K562 (cell line): ENCODE results near the gene HOXD9. TPM values are rescaled to one million over a fixed set of nuclear protein-coding genes. Genes with fewer than 3 reads are reported as not detected.

ENCODE experiments used
- ATAC-seq: fragments of 200-7000 bp; cut with Tn5 transposase; 3 replicates; pipeline ENCODE4 v1.9.1; 2020; ENCODE audit warnings: moderate library complexity
- BruUV-seq: library from RNA; stranded (reverse); fragments of 400-500 nt; replicated peaks from 2 replicates; lab custom pipeline; 2021; lab: Mats Ljungman, UMichigan
- CTCF ChIA-PET: fragments of 300-600 bp; formaldehyde crosslinking; extraction: SDS; loops from one replicate; lab custom pipeline; 2021; ENCODE audit warnings: low intra/inter-chr PET ratio; lab: Yijun Ruan, JAX
- POLR2A ChIA-PET: fragments of 300-600, 350-650 bp; sonication (Branson Sonifier 250); formaldehyde crosslinking; extraction: SDS; loops from one replicate; lab custom pipeline; 2021; ENCODE audit warnings: antibody characterized with exemption, inconsistent platforms; lab: Yijun Ruan, JAX
- DNase-seq, 4 experiments: peaks; one replicate each; pipeline versions ENCODE4 v3.0.0 to v3.0.0-alpha.2; 2011 to 2018; ENCODE audit warnings: low spot score in 3 of 4, mixed read lengths in 3 of 4; ENCODE audit errors: extremely low read depth in 1 of 4
- FAIRE-seq: peaks from 2 replicates; lab custom pipeline; 2011; peaks lifted over from hg19 to GRCh38; lab: Jason Lieb, UNC
- H2AFZ ChIP-seq: 2 replicates; pipeline ENCODE4 v1.6.0; 2011; ENCODE audit warnings: low read depth, low read length, control low read depth, inconsistent platforms
- H3K27ac ChIP-seq: fragments of 200-600 bp; 3 replicates; pipeline ENCODE4 v1.8.0; 2011; ENCODE audit warnings: low read depth, mild to moderate bottlenecking, control low read depth, inconsistent platforms, low read length, moderate library complexity, mixed read lengths; ENCODE audit errors: extremely low read depth
- H3K27me3 ChIP-seq, 2 experiments: fragments of 300-600 bp in 1 of 2; 2 replicates in 1 of 2; 3 replicates in 1 of 2; pipeline versions ENCODE4 v1.6.0 to v1.8.0; 2011; ENCODE audit warnings: inconsistent platforms in 2 of 2, low read length in 2 of 2, mild to moderate bottlenecking in 1 of 2, mixed read lengths in 1 of 2, moderate library complexity in 1 of 2; ENCODE audit not compliant: control insufficient read depth in 2 of 2, insufficient read depth in 2 of 2
- H3K36me3 ChIP-seq: fragments of 300-600 bp; 3 replicates; pipeline ENCODE4 v1.8.0; 2011; ENCODE audit warnings: mild to moderate bottlenecking, low read length, inconsistent platforms; ENCODE audit not compliant: control insufficient read depth, insufficient read depth
- H3K4me1 ChIP-seq, 2 experiments: fragments of 200-600 bp in 1 of 2; replicated peaks in 1 of 2; 2 replicates in 1 of 2; 3 replicates in 1 of 2; pipeline versions ENCODE4 v1.5.1 to v1.8.0; 2011; ENCODE audit warnings: inconsistent platforms in 2 of 2, low read length in 2 of 2, mild to moderate bottlenecking in 1 of 2, mixed read lengths in 1 of 2, moderate library complexity in 1 of 2; ENCODE audit not compliant: control insufficient read depth in 2 of 2, insufficient read depth in 2 of 2
- H3K4me2 ChIP-seq: 2 replicates; pipeline ENCODE4 v1.6.1; 2011; ENCODE audit warnings: low read length, control low read depth, inconsistent platforms, mixed read lengths; ENCODE audit not compliant: insufficient read depth
- H3K4me3 ChIP-seq: fragments of 200-600 bp; sonication (generic), shearing (Covaris generic); 2 replicates; pipeline ENCODE4 v1.5.1; 2016; ENCODE audit warnings: control low read depth, inconsistent platforms
- H3K79me2 ChIP-seq: fragments of 200-600 bp; 3 replicates; pipeline ENCODE4 v1.8.0; 2011; ENCODE audit warnings: low read length, inconsistent platforms; ENCODE audit not compliant: control insufficient read depth, insufficient read depth
- H3K9ac ChIP-seq, 2 experiments: 2 replicates each; pipeline versions ENCODE4 v1.6.0 to v1.6.1; 2011; ENCODE audit warnings: low read depth in 2 of 2, low read length in 2 of 2, control low read depth in 1 of 2, inconsistent platforms in 1 of 2, mild to moderate bottlenecking in 1 of 2, mixed read lengths in 1 of 2; ENCODE audit not compliant: insufficient read depth in 1 of 2
- H3K9me1 ChIP-seq: one replicate; pipeline ENCODE4 v1.6.0; 2011; ENCODE audit warnings: inconsistent platforms, mild to moderate bottlenecking, low read length, moderate library complexity; ENCODE audit not compliant: control insufficient read depth, insufficient read depth
- H3K9me3 ChIP-seq: replicated peaks from 2 replicates; pipeline ENCODE4 v1.5.1; 2011; ENCODE audit warnings: low read depth, low read length, inconsistent platforms; ENCODE audit not compliant: control insufficient read depth, insufficient read depth
- H4K20me1 ChIP-seq: replicated peaks from 2 replicates; pipeline ENCODE4 v1.6.1; 2011; ENCODE audit warnings: low read length, inconsistent platforms, mixed read lengths; ENCODE audit not compliant: control insufficient read depth, insufficient read depth
- CBX3 ChIP-seq, 2 experiments: IDR thresholded peaks; 1 replicate in 1 of 2; 2 replicates in 1 of 2; pipeline ENCODE4 v1.6.1; 2012; ENCODE audit warnings: inconsistent platforms in 2 of 2, low read length in 2 of 2, borderline replicate concordance in 1 of 2, control low read depth in 1 of 2
- ZNF239 ChIP-seq: fragments of 250-450 bp; sonication (Bioruptor Pico); IDR thresholded peaks from 2 replicates; pipeline ENCODE4 v1.4.0; 2020; ENCODE audit warnings: mild to moderate bottlenecking
- ZNF696 ChIP-seq: fragments of 250-450 bp; sonication (Bioruptor Pico); conservative IDR thresholded peaks from 2 replicates; pipeline ENCODE4 v1.4.0; 2020; ENCODE audit warnings: mild to moderate bottlenecking, moderate library complexity
- WGBS: fragments of 100-300 bp; shearing (Covaris generic); methylation state at CpG from one replicate; pipeline ENCODE4 v1.1.6; 2016; ENCODE audit warnings: low coverage, mixed read lengths; ENCODE audit not compliant: insufficient coverage; ENCODE audit errors: missing lambda C conversion rate; 5-methylcytosine and 5-hydroxymethylcytosine counted together
- in situ Hi-C: fragments of 300-500 bp; cut with MboI; formaldehyde crosslinking; loops from 4 replicates; pipeline ENCODE4 v1.15.0; 2018; ENCODE audit warnings: inconsistent platforms, mixed read lengths
- intact Hi-C: fragments of 100-400 bp; cut with micrococcal nuclease; formaldehyde crosslinking; loops from 2 replicates; pipeline ENCODE4 v1.14.2; 2022
- polyA plus RNA-seq, 8 experiments: library from polyadenylated mRNA; depleted of rRNA in 4 of 8; stranded (reverse) in 5 of 8; unstranded in 3 of 8; fragments of >200 nt; fragmentation: Nextera tagmentation in 2 of 8; fragmentation: Illumina TruSeq in 1 of 8; extraction: Ambion mirVana in 2 of 8; extraction: Trizol in 1 of 8; gene quantifications; 2 replicates each; pipeline versions ENCODE4 v1.2.1 to v1.2.3, GENCODE V29; 2011 to 2014; ENCODE audit warnings: inconsistent platforms in 1 of 8, missing spikeins in 1 of 8
- total RNA-seq, 7 experiments: library from RNA; depleted of rRNA in 6 of 7; stranded (reverse); fragments of >200 nt in 6 of 7; fragmentation: Illumina TruSeq in 2 of 7; extraction: Trizol in 2 of 7; gene quantifications; 2 replicates each; pipeline versions ENCODE4 v1.2.1 to v1.2.3, GENCODE V29; 2011 to 2021; ENCODE audit warnings: low replicate concordance in 1 of 7
- TF ChIP-seq, protein P1 (sequence below): fragments of 150-350 bp; IDR thresholded peaks from 2 replicates; pipeline ENCODE4 v1.6.1; 2014; ENCODE audit warnings: low read depth, mild to moderate bottlenecking, low read length, borderline replicate concordance
- TF ChIP-seq, protein P2 (sequence below), 2 experiments: fragments of 450-650 bp in 1 of 2; sonication (generic) in 1 of 2; formaldehyde crosslinking in 1 of 2; IDR thresholded peaks; 2 replicates each; pipeline versions ENCODE4 v1.7.1 to v1.9.0; 2016 to 2022; ENCODE audit warnings: inconsistent platforms in 1 of 2, mild to moderate bottlenecking in 1 of 2, missing genetic modification reagents in 1 of 2

The HOXD9 gene
- total and polyA plus RNA-seq, 9 of the 15 experiments (the other 6 are each of a cell fraction or from before 2014, with no cell fraction given): not detected

DNA sequence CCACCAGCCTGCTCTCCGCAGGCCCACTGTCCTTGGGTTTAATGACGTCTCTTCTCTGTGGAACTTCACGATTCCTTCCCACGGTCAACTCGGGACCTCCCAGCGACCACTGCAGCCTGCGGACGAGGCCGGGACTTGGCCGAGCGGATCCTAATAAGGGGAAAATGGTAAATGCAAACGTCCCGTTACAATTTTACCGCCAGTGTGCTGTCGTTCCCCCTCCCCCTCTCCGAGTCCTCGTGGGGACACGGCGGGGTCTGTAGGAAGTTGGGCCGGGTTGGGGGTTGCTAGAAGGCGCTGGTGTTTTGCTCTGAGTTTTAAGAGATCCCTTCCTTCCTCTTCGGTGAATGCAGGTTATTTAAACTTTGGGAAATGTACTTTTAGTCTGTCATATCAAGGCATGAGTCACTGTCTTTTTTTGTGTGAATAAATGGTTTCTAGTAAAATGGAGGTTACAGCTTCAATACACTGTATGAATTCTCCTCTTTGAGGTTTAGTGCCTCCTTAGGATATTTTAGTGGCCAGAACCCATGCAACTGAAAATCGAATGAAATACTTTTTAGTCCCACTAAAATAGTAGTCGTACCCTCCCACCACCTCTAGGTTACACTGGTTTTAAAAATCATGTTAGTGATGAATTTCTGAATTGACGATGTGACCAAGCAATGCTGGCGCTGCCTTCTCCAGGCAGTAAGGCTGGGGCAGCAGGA lies 13.2 kb upstream of the HOXD9 start (continued):
- TF ChIP-seq, protein P1, sequence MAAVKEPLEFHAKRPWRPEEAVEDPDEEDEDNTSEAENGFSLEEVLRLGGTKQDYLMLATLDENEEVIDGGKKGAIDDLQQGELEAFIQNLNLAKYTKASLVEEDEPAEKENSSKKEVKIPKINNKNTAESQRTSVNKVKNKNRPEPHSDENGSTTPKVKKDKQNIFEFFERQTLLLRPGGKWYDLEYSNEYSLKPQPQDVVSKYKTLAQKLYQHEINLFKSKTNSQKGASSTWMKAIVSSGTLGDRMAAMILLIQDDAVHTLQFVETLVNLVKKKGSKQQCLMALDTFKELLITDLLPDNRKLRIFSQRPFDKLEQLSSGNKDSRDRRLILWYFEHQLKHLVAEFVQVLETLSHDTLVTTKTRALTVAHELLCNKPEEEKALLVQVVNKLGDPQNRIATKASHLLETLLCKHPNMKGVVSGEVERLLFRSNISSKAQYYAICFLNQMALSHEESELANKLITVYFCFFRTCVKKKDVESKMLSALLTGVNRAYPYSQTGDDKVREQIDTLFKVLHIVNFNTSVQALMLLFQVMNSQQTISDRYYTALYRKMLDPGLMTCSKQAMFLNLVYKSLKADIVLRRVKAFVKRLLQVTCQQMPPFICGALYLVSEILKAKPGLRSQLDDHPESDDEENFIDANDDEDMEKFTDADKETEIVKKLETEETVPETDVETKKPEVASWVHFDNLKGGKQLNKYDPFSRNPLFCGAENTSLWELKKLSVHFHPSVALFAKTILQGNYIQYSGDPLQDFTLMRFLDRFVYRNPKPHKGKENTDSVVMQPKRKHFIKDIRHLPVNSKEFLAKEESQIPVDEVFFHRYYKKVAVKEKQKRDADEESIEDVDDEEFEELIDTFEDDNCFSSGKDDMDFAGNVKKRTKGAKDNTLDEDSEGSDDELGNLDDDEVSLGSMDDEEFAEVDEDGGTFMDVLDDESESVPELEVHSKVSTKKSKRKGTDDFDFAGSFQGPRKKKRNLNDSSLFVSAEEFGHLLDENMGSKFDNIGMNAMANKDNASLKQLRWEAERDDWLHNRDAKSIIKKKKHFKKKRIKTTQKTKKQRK: no peak
- TF ChIP-seq, all 486 proteins: peak for 0

DNA sequence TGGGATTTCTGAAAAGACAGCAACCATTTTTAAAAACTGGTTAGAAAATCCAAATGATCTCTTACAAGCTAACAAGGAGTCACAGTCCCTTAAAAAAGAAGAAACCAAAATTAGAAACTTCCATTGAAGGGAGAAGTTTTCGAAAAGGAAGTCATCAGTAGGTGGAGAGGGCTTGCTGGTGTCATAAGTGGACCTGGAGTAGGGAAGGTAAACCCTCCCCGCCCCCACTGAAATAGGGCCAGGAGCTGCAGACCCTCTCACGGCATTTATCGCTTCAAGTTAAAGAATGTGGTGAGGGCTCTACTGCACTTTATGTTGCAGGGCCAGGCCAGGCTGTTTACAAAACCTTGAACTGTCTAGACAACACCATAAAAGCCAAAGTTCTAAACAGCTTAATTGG lies 12.6 kb upstream of the HOXD9 start:
- peaks cover 41 to 50% of the 10 kb centered on the region in 2 experiments for H3K27me3 ChIP-seq
- H3K9ac ChIP-seq: no peak overlapping the region
- no peak overlapping the region for H3K4me2 ChIP-seq
- in situ Hi-C loops: no loop called here
- no peaks in the 10 kb centered on the region for H3K9me1 ChIP-seq
- H3K4me3 ChIP-seq: no peak overlapping the region
- WGBS: 0% methylated on average over 4 of the region's 4 CpGs
- FAIRE-seq: no peak
- no peaks in the 10 kb centered on the region for H3K79me2 ChIP-seq
- BruUV-seq: no TSS peak
- ChIA-PET CTCF (no interaction called here), POLR2A (no interaction called here)
- H3K9me3 ChIP-seq: no peaks in the 10 kb centered on the region
- DNase-seq: no peak
- no peaks in the 10 kb centered on the region for H4K20me1 ChIP-seq
- no peak for ATAC-seq
- peaks cover 0 to 9% of the 10 kb centered on the region in 2 experiments; a peak in 1 of 5 replicates for H3K4me1 ChIP-seq
- H3K36me3 ChIP-seq: no peaks in the 10 kb centered on the region
- H3K27ac ChIP-seq: no peak overlapping the region
- no peak overlapping the region for H2AFZ ChIP-seq
- intact Hi-C loops: no loop called here
- TF ChIP-seq, protein P2, sequence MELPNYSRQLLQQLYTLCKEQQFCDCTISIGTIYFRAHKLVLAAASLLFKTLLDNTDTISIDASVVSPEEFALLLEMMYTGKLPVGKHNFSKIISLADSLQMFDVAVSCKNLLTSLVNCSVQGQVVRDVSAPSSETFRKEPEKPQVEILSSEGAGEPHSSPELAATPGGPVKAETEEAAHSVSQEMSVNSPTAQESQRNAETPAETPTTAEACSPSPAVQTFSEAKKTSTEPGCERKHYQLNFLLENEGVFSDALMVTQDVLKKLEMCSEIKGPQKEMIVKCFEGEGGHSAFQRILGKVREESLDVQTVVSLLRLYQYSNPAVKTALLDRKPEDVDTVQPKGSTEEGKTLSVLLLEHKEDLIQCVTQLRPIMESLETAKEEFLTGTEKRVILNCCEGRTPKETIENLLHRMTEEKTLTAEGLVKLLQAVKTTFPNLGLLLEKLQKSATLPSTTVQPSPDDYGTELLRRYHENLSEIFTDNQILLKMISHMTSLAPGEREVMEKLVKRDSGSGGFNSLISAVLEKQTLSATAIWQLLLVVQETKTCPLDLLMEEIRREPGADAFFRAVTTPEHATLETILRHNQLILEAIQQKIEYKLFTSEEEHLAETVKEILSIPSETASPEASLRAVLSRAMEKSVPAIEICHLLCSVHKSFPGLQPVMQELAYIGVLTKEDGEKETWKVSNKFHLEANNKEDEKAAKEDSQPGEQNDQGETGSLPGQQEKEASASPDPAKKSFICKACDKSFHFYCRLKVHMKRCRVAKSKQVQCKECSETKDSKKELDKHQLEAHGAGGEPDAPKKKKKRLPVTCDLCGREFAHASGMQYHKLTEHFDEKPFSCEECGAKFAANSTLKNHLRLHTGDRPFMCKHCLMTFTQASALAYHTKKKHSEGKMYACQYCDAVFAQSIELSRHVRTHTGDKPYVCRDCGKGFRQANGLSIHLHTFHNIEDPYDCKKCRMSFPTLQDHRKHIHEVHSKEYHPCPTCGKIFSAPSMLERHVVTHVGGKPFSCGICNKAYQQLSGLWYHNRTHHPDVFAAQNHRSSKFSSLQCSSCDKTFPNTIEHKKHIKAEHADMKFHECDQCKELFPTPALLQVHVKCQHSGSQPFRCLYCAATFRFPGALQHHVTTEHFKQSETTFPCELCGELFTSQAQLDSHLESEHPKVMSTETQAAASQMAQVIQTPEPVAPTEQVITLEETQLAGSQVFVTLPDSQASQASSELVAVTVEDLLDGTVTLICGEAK (IDR thresholded peaks at IDR 0.05): no peak
- TF ChIP-seq, protein P2 (CRISPR knock-in tag; IDR thresholded peaks at IDR 0.05): no peak
- TF ChIP-seq CBX3 (IDR thresholded peaks at IDR 0.05; ENCODE audit: borderline replicate concordance in 1 of 2, low read length in 2 of 2) (no peak), ZNF696 (CRISPR knock-in tag) (no peak), ZNF239 (CRISPR knock-in tag) (no peak)
